ENCODE results near the gene RDH16.

DNA sequence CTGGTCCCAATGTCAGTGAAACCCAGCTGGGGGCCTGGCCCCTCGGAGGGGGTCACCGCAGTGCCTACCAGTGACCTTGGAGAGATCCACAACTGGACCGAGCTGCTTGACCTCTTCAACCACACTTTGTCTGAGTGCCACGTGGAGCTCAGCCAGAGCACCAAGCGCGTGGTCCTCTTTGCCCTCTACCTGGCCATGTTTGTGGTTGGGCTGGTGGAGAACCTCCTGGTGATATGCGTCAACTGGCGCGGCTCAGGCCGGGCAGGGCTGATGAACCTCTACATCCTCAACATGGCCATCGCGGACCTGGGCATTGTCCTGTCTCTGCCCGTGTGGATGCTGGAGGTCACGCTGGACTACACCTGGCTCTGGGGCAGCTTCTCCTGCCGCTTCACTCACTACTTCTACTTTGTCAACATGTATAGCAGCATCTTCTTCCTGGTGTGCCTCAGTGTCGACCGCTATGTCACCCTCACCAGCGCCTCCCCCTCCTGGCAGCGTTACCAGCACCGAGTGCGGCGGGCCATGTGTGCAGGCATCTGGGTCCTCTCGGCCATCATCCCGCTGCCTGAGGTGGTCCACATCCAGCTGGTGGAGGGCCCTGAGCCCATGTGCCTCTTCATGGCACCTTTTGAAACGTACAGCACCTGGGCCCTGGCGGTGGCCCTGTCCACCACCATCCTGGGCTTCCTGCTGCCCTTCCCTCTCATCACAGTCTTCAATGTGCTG, 38.0 kb upstream of the RDH16 start:
- TF ChIP-seq, protein P1, sequence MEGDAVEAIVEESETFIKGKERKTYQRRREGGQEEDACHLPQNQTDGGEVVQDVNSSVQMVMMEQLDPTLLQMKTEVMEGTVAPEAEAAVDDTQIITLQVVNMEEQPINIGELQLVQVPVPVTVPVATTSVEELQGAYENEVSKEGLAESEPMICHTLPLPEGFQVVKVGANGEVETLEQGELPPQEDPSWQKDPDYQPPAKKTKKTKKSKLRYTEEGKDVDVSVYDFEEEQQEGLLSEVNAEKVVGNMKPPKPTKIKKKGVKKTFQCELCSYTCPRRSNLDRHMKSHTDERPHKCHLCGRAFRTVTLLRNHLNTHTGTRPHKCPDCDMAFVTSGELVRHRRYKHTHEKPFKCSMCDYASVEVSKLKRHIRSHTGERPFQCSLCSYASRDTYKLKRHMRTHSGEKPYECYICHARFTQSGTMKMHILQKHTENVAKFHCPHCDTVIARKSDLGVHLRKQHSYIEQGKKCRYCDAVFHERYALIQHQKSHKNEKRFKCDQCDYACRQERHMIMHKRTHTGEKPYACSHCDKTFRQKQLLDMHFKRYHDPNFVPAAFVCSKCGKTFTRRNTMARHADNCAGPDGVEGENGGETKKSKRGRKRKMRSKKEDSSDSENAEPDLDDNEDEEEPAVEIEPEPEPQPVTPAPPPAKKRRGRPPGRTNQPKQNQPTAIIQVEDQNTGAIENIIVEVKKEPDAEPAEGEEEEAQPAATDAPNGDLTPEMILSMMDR (IDR thresholded peaks at IDR 0.05; ENCODE audit: low read depth, low read length, poor library complexity, severe bottlenecking) = no peak
- no peak for TF ChIP-seq EZH2phosphoT487 (IDR thresholded peaks at IDR 0.05; ENCODE audit: borderline replicate concordance, low read length)
